Esophagus muscularis mucosa (tissue), 3 donors: ENCODE results near the gene IFITM2.

ENCODE experiments used
- EP300 ChIP-seq: sonication (generic); formaldehyde crosslinking; IDR thresholded peaks from one replicate; pipeline ENCODE4 v1.6.1; 2017; ENCODE audit warnings: antibody characterized with exemption
- TF ChIP-seq, protein P1 (sequence below), 3 experiments: fragments of 200-600 bp in 2 of 3; fragments of 450-650 bp in 1 of 3; sonication (generic) in 2 of 3; IDR thresholded peaks; one replicate each; pipeline ENCODE4 v1.5.1; 2017 to 2019; ENCODE audit warnings: antibody characterized with exemption in 3 of 3, mild to moderate bottlenecking in 2 of 3, moderate library complexity in 1 of 3

GRCh38 chr11:299081-299891 lies 8.3 kb upstream of the IFITM2 start, which contains the start of gene IFITM5:
- TF ChIP-seq, protein P1, sequence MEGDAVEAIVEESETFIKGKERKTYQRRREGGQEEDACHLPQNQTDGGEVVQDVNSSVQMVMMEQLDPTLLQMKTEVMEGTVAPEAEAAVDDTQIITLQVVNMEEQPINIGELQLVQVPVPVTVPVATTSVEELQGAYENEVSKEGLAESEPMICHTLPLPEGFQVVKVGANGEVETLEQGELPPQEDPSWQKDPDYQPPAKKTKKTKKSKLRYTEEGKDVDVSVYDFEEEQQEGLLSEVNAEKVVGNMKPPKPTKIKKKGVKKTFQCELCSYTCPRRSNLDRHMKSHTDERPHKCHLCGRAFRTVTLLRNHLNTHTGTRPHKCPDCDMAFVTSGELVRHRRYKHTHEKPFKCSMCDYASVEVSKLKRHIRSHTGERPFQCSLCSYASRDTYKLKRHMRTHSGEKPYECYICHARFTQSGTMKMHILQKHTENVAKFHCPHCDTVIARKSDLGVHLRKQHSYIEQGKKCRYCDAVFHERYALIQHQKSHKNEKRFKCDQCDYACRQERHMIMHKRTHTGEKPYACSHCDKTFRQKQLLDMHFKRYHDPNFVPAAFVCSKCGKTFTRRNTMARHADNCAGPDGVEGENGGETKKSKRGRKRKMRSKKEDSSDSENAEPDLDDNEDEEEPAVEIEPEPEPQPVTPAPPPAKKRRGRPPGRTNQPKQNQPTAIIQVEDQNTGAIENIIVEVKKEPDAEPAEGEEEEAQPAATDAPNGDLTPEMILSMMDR (IDR thresholded peaks at IDR 0.05), result no peak
- TF ChIP-seq EP300, result no peak
